Lower leg skin (tissue), 4 donors: ENCODE data around the gene MID1. TPM values are rescaled to one million over a fixed set of nuclear protein-coding genes. Genes with fewer than 3 reads are reported as not detected.

ENCODE experiments used
- DNase-seq, 2 donors: peaks; one replicate each; pipeline ENCODE4 v3.0.0-alpha.2; 2019; ENCODE audit warnings: low spot score in 2 of 2
- H3K4me3 ChIP-seq: fragments of 200-600 bp; sonication (generic); 2 replicates; pipeline ENCODE4 v1.5.1; 2017; ENCODE audit warnings: mild to moderate bottlenecking, low read depth; ENCODE audit not compliant: poor library complexity, severe bottlenecking
- POLR2A ChIP-seq, 2 donors: fragments of 450-650 bp; IDR thresholded peaks; one replicate each; pipeline ENCODE4 v1.6.1; 2016 to 2017; ENCODE audit warnings: antibody characterized with exemption in 2 of 2, mild to moderate bottlenecking in 1 of 2, moderate library complexity in 1 of 2
- WGBS, 2 donors: methylation state at CpG; one replicate each; pipeline ENCODE4 v1.1.5; 2018; 5-methylcytosine and 5-hydroxymethylcytosine counted together
- intact Hi-C: fragments of 100-400 bp; cut with DNase I; formaldehyde crosslinking; loops from one replicate; pipeline ENCODE4 v1.15.0; 2023; ENCODE audit warnings: low total_unique reads
- total RNA-seq, 4 donors: library from RNA; depleted of rRNA; stranded (reverse); fragments of >200 nt; gene quantifications; one replicate each; pipeline ENCODE4 v1.1.0, GENCODE V29; 2016
- TF ChIP-seq, protein P1 (sequence below), 3 donors: fragments of 450-650 bp; IDR thresholded peaks; one replicate each; pipeline ENCODE4 v1.5.1; 2016; ENCODE audit warnings: antibody characterized with exemption in 3 of 3, mild to moderate bottlenecking in 3 of 3, moderate library complexity in 2 of 3

Gene MID1
- total RNA-seq, 4 donors from 2014 or later = 2.7 to 7.2 (median 3.9) TPM

DNA sequence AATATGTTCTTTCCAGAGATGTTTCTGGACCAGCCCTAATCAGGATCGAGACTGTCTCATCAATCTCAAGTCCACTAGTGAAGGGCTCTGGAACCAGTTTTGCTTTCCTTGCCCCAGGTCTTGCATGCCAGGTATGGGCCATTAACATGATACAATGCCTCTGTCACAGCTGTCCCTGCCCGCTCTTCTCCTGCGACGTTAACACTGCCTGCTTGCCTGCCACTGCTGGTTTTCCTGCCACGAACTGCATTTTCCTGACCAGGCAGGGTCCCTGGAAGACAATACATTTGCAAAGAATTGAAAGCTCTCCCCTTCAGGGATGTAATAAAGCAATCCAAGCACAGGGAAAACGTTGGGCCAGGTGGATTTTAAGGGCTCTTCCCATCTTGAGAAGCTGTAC, 200.3 kb downstream of the MID1 start:
- no peak for TF ChIP-seq POLR2A (IDR thresholded peaks at IDR 0.05)
- TF ChIP-seq, protein P1, sequence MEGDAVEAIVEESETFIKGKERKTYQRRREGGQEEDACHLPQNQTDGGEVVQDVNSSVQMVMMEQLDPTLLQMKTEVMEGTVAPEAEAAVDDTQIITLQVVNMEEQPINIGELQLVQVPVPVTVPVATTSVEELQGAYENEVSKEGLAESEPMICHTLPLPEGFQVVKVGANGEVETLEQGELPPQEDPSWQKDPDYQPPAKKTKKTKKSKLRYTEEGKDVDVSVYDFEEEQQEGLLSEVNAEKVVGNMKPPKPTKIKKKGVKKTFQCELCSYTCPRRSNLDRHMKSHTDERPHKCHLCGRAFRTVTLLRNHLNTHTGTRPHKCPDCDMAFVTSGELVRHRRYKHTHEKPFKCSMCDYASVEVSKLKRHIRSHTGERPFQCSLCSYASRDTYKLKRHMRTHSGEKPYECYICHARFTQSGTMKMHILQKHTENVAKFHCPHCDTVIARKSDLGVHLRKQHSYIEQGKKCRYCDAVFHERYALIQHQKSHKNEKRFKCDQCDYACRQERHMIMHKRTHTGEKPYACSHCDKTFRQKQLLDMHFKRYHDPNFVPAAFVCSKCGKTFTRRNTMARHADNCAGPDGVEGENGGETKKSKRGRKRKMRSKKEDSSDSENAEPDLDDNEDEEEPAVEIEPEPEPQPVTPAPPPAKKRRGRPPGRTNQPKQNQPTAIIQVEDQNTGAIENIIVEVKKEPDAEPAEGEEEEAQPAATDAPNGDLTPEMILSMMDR (IDR thresholded peaks at IDR 0.05) = no peak
- 52 to 75% methylated on average over 6 of the region's 6 CpGs for WGBS, 2 donors
- no peak for DNase-seq
- H3K4me3 ChIP-seq = no peak overlapping the region
- intact Hi-C loops = no loop called here

- intact Hi-C loops = no loop called here
- TF ChIP-seq, protein P1 (IDR thresholded peaks at IDR 0.05) = no peak
- TF ChIP-seq POLR2A (IDR thresholded peaks at IDR 0.05) = no peak
- 76 to 83% methylated on average over 4 of the region's 4 CpGs for WGBS, 2 donors
- DNase-seq = no peak
- H3K4me3 ChIP-seq = no peak overlapping the region
Measured at GRCh38 chrX:10416424-10416823, 204.0 kb downstream of the MID1 start.

- intact Hi-C loops = no loop called here
- TF ChIP-seq, protein P1 (IDR thresholded peaks at IDR 0.05) = no peak
- no peak for TF ChIP-seq POLR2A (IDR thresholded peaks at IDR 0.05)
- DNase-seq = no peak
- H3K4me3 ChIP-seq = no peak overlapping the region
- 62 to 66% methylated on average over 9 of the region's 9 CpGs for WGBS, 2 donors
Measured at GRCh38 chrX:10415306-10416001, 204.9 kb downstream of the MID1 start.

GRCh38 chrX:10414862-10415261, 205.5 kb downstream of the MID1 start:
- intact Hi-C loops = no loop called here
- DNase-seq = no peak
- 68 to 71% methylated on average over 6 of the region's 6 CpGs for WGBS, 2 donors
- TF ChIP-seq, protein P1 (IDR thresholded peaks at IDR 0.05) = no peak
- TF ChIP-seq POLR2A (IDR thresholded peaks at IDR 0.05) = no peak
- no peak overlapping the region for H3K4me3 ChIP-seq

DNA sequence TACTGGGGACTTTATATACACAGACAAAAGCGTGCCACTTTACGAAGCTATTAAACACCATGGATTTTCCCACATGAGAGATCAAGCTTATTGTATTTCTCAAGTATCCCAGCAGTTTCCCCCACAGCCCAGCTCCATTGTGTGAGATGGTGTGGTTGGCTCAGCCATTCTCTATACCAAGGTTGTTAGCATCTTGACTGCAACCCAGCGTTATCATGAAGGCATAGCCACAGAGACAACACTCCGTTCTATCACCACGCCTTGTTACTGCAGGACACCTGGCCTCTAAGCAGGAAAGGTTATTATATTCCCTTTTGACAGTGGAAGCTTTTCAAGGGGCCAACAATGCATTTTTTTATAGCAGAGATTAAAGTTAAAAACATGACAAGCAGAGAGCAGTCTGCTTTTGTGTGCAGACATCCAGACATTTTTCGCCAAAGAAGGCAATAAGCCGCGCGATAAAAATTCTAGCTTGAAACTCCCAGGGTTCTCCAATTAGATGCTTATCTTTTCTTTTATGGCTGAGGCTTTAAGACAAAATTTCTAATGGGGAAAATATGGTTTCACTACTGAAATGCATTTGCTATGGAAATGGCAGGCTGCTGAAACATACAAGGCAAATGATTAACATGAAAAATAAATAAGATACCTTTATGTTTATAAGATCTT, 206.1 kb downstream of the MID1 start:
- no peak for DNase-seq
- WGBS, 2 donors = 89 to 94% methylated on average over 9 of the region's 9 CpGs
- no peak overlapping the region for H3K4me3 ChIP-seq
- intact Hi-C loops = no loop called here
- TF ChIP-seq POLR2A (IDR thresholded peaks at IDR 0.05) = no peak
- TF ChIP-seq, protein P1 (IDR thresholded peaks at IDR 0.05) = no peak
